B cell (primary cell): Measurements from ENCODE around the gene RDM1. TPM values are rescaled to one million over a fixed set of nuclear protein-coding genes. Genes with fewer than 3 reads are reported as not detected.
"Not testable (repeated sequence)": the region's sequence is repeated elsewhere in the genome, so short reads cannot be mapped to it uniquely, and the experiment has no call there.

ENCODE experiments used
- ATAC-seq: fragments of 200-7000 bp; cut with Tn5 transposase; one replicate; pipeline ENCODE4 v1.10.0; 2021; ENCODE audit warnings: low read depth, mild to moderate bottlenecking, moderate number of reproducible peaks, moderate library complexity
- CTCF ChIA-PET: fragments of 350-600 bp; sonication (Branson Sonifier 250); formaldehyde crosslinking; loops from one replicate; lab custom pipeline; 2021; ENCODE audit warnings: antibody characterized with exemption, inconsistent platforms; lab: Charles Lee
- POLR2A ChIA-PET: fragments of 350-600 bp; sonication (Branson Sonifier 250); formaldehyde crosslinking; loops from one replicate; lab custom pipeline; 2021; ENCODE audit warnings: antibody characterized with exemption; lab: Charles Lee
- DNase-seq: peaks from one replicate; pipeline ENCODE4 v3.0.0; 2013
- H2AFZ ChIP-seq: 2 replicates; pipeline ENCODE4 v1.6.1; 2012; ENCODE audit warnings: mild to moderate bottlenecking, low read depth, low read length; ENCODE audit not compliant: insufficient read depth, poor library complexity, severe bottlenecking
- H3K27ac ChIP-seq, 2 donors: 1 replicate in 1 of 2; 2 replicates in 1 of 2; pipeline ENCODE4 v1.5.1; 2012 to 2013; ENCODE audit warnings: low read length in 2 of 2, mild to moderate bottlenecking in 2 of 2, moderate library complexity in 1 of 2
- H3K27me3 ChIP-seq, 4 experiments: fragments of 200-600 bp in 1 of 4; sonication (generic) in 1 of 4; replicated peaks in 1 of 4; 1 replicate in 2 of 4; 2 replicates in 2 of 4; pipeline versions ENCODE4 v1.6.1 to v1.7.0; 2013 to 2016; ENCODE audit warnings: low read length in 3 of 4, mild to moderate bottlenecking in 2 of 4, mixed read lengths in 1 of 4, moderate library complexity in 1 of 4; ENCODE audit not compliant: insufficient read depth in 4 of 4, control insufficient read depth in 3 of 4; ENCODE audit errors: control extremely low read depth in 1 of 4
- H3K36me3 ChIP-seq, 2 experiments: replicated peaks in 1 of 2; 1 replicate in 1 of 2; 2 replicates in 1 of 2; pipeline versions ENCODE4 v1.6.1 to v1.7.1; 2013; ENCODE audit warnings: low read length in 1 of 2; ENCODE audit not compliant: insufficient read depth in 2 of 2, control insufficient read depth in 1 of 2; ENCODE audit errors: control extremely low read depth in 1 of 2, extremely low read depth in 1 of 2
- H3K4me1 ChIP-seq, 2 donors: fragments of 200-600 bp in 1 of 2; sonication (generic) in 1 of 2; 1 replicate in 1 of 2; 2 replicates in 1 of 2; pipeline versions ENCODE4 v1.5.1 to v1.6.1; 2013 to 2017; ENCODE audit warnings: low read length in 2 of 2; ENCODE audit not compliant: control insufficient read depth in 2 of 2, insufficient read depth in 2 of 2
- H3K4me2 ChIP-seq: replicated peaks from 2 replicates; pipeline ENCODE3; 2012; ENCODE audit warnings: mild to moderate bottlenecking, low read depth, low read length; ENCODE audit not compliant: poor library complexity, severe bottlenecking
- H3K4me3 ChIP-seq, 5 experiments: fragments of 200-600 bp in 1 of 5; sonication (generic) in 1 of 5; 1 replicate in 3 of 5; 2 replicates in 2 of 5; pipeline versions ENCODE4 v1.5.1 to v1.7.0; 2011 to 2016; ENCODE audit warnings: low read length in 4 of 5, mild to moderate bottlenecking in 4 of 5, low read depth in 2 of 5, control low read depth in 1 of 5, moderate library complexity in 1 of 5; ENCODE audit not compliant: insufficient read depth in 1 of 5; ENCODE audit errors: control extremely low read depth in 1 of 5, extremely low read depth in 1 of 5
- H3K79me2 ChIP-seq: fragments of 200-600 bp; sonication (generic); one replicate; pipeline ENCODE4 v1.6.0; 2016; ENCODE audit warnings: low read length; ENCODE audit not compliant: control insufficient read depth, insufficient read depth
- H3K9ac ChIP-seq: fragments of 200-600 bp; sonication (generic); 2 replicates; pipeline ENCODE4 v1.6.1; 2017; ENCODE audit warnings: mild to moderate bottlenecking, low read length, moderate library complexity
- H3K9me3 ChIP-seq, 3 donors: one replicate each; pipeline versions ENCODE4 v1.6.1 to v1.7.1; 2013; ENCODE audit warnings: low read length in 2 of 3; ENCODE audit not compliant: control insufficient read depth in 2 of 3, insufficient read depth in 1 of 3; ENCODE audit errors: control extremely low read depth in 1 of 3
- H4K20me1 ChIP-seq: 2 replicates; pipeline ENCODE4 v1.6.0; 2012; ENCODE audit warnings: mild to moderate bottlenecking, low read length; ENCODE audit not compliant: insufficient read depth, control insufficient read depth, poor library complexity, severe bottlenecking
- H3K27ac Mint-ChIP-seq: one replicate; pipeline ENCODE4 v1.8.0; 2021; ENCODE audit warnings: mixed read lengths
- H3K27me3 Mint-ChIP-seq: one replicate; pipeline ENCODE4 v1.8.0; 2021; ENCODE audit warnings: mixed read lengths
- H3K4me1 Mint-ChIP-seq: one replicate; pipeline ENCODE4 v1.8.0; 2021; ENCODE audit warnings: mixed read lengths
- H3K4me3 Mint-ChIP-seq: one replicate; pipeline ENCODE4 v1.8.0; 2021; ENCODE audit warnings: mixed read lengths
- H3K9me3 Mint-ChIP-seq: one replicate; pipeline ENCODE4 v1.8.0; 2022; ENCODE audit warnings: mixed read lengths; ENCODE audit not compliant: insufficient read depth
- CTCF ChIP-seq: fragments of 200-600 bp; IDR thresholded peaks from one replicate; pipeline ENCODE4 v1.8.0; 2022; ENCODE audit warnings: antibody characterized with exemption, mild to moderate bottlenecking
- EZH2 ChIP-seq: IDR thresholded peaks from 2 replicates; pipeline ENCODE4 v1.6.1; 2012; ENCODE audit warnings: borderline replicate concordance, low read depth, mild to moderate bottlenecking, moderate library complexity, low read length; ENCODE audit not compliant: insufficient read depth, poor library complexity, severe bottlenecking
- WGBS: methylation state at CpG from one replicate; pipeline ENCODE4 v1.1.5; 2013; ENCODE audit warnings: missing lambda C conversion rate; ENCODE audit not compliant: insufficient coverage; 5-methylcytosine and 5-hydroxymethylcytosine counted together
- intact Hi-C: fragments of 100-400 bp; cut with micrococcal nuclease; formaldehyde crosslinking; loops from one replicate; pipeline ENCODE4 v1.10.0; 2022
- polyA plus RNA-seq: library from polyadenylated mRNA; depleted of rRNA; stranded (reverse); fragments of >200 nt; gene quantifications from 2 replicates; pipeline ENCODE4 v1.2.3, GENCODE V29; 2012
- total RNA-seq, 2 donors: library from RNA; stranded (reverse); fragments of 120-200 nt in 1 of 2; gene quantifications; 1 replicate in 1 of 2; 2 replicates in 1 of 2; pipeline versions ENCODE4 v1.2.3 to v1.2.4, GENCODE V29; 2013 to 2022

The RDM1 gene
- total and polyA plus RNA-seq, 2 donors (not counting 1 experiment from before 2014, with no cell fraction given), result not detected

DNA sequence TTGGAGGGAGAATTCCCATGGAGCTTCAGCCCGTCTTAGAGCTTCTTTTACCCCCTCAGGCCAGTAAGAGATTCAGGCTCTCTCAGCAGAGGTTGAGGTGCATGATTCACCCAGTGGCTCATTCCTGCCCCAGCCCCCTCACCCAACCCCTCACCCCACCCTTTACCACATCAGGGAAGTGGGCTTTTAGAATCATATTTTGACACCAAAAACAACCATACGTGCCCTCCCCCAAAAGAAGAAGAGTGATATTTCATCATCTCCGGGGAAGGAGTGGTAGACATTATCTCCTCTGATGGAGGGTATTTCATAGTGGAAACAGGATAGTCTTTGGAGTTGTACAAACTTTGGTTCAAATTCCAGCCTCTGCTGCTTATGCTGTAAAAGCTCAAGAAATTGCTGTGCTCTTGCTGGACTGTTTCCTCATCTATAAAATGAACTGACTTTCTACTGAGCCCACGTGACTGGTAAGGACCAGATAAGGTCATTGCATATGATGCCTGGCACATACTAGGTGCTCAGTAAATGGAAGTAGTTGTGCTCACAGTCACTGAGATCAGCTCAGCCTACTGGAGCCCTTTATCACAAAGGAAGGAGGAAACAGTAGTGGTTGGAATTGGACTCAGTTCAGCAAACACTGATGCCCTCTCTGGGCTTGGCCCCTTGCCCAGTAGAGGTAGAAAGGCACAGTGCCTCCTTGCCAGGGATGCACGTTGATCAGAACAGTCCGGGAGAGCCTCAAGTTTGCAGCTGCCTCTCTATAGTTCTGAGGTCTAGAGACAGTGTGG, 32.1 kb downstream of the RDM1 start:
- H3K79me2 ChIP-seq, result no peaks in the 10 kb centered on the region
- Mint-ChIP-seq H3K4me3 (no peak overlapping the region), H3K27ac (no peak overlapping the region), H3K27me3 (peaks cover 13% of the 10 kb centered on the region), H3K9me3 (no peaks in the 10 kb centered on the region), H3K4me1 (no peaks in the 10 kb centered on the region)
- H4K20me1 ChIP-seq, result no peaks in the 10 kb centered on the region
- no peak overlapping the region for H3K4me2 ChIP-seq
- 10% methylated on average over 3 of the region's 6 CpGs for WGBS
- ATAC-seq (no peak), DNase-seq (no peak)
- H3K9me3 ChIP-seq, result peaks cover 0 to 2% (median 0%) of the 10 kb centered on the region in 3 donors
- H3K27me3 ChIP-seq, result peaks cover 0 to 6% (median 2%) of the 10 kb centered on the region in 4 experiments
- no peak overlapping the region for H3K4me3 ChIP-seq
- POLR2A ChIA-PET, result no interaction called here
- no peak overlapping the region for H3K9ac ChIP-seq
- H3K4me1 ChIP-seq, result no peaks in the 10 kb centered on the region
- H3K27ac ChIP-seq, result no peak overlapping the region
- intact Hi-C loops, result no loop called here
- no peaks in the 10 kb centered on the region for H3K36me3 ChIP-seq
- CTCF ChIA-PET, result no interaction called here
- H2AFZ ChIP-seq, result no peak overlapping the region
- TF ChIP-seq CTCF, result no peak
- TF ChIP-seq EZH2, result no peak

- H3K4me1 Mint-ChIP-seq, result not testable (repeated sequence)
These were observed 32.8 kb downstream of the RDM1 start for GRCh38 chr17:35897772-35898171.

More at GRCh38 chr17:35897772-35898171, 32.8 kb downstream of the RDM1 start:
- H3K9me3 ChIP-seq, ATAC-seq, H3K27ac ChIP-seq, H3K79me2 ChIP-seq, H3K4me3 Mint-ChIP-seq, H3K9me3 Mint-ChIP-seq, H4K20me1 ChIP-seq, intact Hi-C loops, H3K4me2 ChIP-seq, H3K36me3 ChIP-seq, H3K27me3 ChIP-seq, H3K27ac Mint-ChIP-seq, H3K4me1 ChIP-seq, POLR2A ChIA-PET, CTCF ChIA-PET, H3K9ac ChIP-seq, DNase-seq, H2AFZ ChIP-seq, H3K4me3 ChIP-seq: not testable (repeated sequence)
- H3K27me3 Mint-ChIP-seq, result peaks cover 13% of the 10 kb centered on the region
- 100% methylated on average over 2 of the region's 7 CpGs for WGBS
